HG02938 (cell line): ENCODE data around the gene SH3RF3.
"Not testable (repeated sequence)": the region's sequence is repeated elsewhere in the genome, so short reads cannot be mapped to it uniquely, and the experiment has no call there.

Source experiments
- ATAC-seq: cut with Tn5 transposase; IDR thresholded peaks from one replicate; pipeline ENCODE4 v1.9.1; 2021; ENCODE audit warnings: mild to moderate bottlenecking, moderate library complexity; ENCODE audit not compliant: unreplicated experiment

Gene SH3RF3

GRCh38 chr2:109117780-109118179 is 11.2 kb upstream of the SH3RF3 start:
- ATAC-seq: no peak

DNA sequence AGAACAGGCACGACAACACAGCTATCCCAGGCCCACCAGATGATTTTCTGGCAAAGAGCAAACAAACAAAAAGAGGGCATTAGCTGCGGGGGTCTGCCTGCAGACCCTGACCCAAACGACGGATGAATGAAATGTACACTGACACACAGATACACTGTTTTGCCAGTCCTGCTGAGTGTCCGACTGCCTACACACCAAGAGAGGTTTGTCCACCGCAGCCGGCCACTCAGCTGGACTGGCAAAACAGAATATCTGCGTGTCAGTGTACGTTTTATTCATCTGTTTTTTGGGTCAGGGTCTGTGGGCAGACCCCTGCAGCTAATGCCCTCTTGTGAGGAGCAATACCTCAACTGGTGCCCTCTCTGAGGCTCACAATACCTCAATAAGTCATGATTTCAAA is 10.7 kb upstream of the SH3RF3 start:
- no peak for ATAC-seq

DNA sequence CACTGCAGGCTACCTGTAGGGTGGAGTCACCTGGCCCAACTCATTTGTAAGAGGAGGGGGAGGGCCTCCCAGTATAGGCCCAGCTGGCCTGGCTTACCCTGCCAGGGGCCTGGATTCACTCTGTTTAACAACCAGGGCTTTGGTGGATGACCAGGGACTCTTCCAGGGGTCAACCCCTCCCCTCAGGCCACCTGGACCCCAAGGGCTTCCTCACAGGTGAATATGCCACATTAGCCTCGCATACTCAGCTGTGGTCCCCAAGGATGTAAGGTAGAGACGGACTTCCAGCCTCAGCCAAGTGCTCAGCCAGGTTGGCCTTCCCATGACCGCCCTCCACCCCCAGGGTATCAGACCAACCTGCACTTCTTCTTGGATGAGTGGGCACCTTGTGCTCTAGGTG is 8.8 kb upstream of the SH3RF3 start:
- ATAC-seq: no peak

DNA sequence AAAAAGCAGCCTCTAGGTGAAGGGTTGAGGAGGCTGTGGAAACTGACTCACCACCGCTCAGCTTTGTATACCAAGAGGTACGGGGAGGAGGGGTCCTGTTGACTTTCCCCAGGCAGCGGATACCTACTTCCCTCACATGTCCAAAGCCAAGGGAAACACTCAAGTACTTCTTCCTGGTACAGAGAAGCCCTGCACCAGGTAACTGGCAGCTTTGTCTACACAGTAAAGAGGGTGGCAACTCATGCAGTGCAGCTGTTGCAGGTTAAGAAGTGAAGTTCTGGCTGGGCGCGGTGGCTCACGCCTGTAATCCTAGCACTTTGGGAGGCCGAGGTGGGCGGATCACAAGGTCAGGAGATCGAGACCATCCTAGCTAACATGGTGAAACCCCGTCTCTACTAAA is 8.3 kb upstream of the SH3RF3 start:
- ATAC-seq: not testable (repeated sequence)

- ATAC-seq: no peak
Measured at GRCh38 chr2:109123586-109124201, 5.3 kb upstream of the SH3RF3 start.

GRCh38 chr2:109124982-109125592 is 3.9 kb upstream of the SH3RF3 start:
- no peak for ATAC-seq

GRCh38 chr2:109125593-109126500 is 3.2 kb upstream of the SH3RF3 start:
- no peak for ATAC-seq

DNA sequence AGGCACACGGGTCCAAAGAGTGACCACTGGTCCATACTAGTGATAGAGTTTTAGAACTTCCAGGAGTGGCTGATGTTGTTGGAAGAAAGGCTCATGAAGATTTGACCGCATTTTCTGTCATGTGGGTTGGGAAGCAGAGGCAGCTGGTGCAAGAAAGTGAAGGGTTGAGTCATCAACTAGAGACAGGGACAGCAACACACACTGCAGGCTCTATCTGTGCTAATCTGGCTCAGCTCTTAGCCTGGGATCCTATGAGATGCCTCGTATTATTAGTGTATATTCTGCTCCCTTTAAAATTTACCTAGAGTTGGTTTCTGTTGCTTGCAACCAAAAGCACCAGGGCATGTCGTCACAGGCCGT is 2.5 kb upstream of the SH3RF3 start:
- ATAC-seq: no peak

DNA sequence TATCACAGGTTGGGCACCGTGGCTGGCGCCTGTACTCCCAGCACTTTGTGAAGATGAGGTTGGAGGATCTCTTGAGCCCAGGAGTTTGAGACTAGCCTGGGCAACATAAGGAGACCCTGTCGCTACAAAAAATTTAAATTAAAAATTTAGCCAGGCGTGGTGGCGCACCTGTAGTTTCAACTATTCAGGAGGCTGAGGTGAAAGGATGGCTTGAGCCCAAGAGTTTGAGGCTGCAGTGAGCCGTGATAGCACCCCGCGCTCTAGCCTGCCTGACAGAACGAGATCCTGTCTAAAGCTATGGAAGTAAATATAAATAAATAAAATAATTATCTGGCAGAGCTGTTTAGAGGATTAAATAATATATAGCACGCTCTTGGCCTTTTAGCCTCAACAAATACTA is 1.4 kb upstream of the SH3RF3 start:
- no peak for ATAC-seq

GRCh38 chr2:109128048-109128615 is 873 bp upstream of the SH3RF3 start:
- no peak for ATAC-seq

GRCh38 chr2:109129356-109129920 is 433 bp downstream of the SH3RF3 start:
- ATAC-seq: no peak

GRCh38 chr2:109129921-109130722 is 1.1 kb downstream of the SH3RF3 start:
- no peak for ATAC-seq

- ATAC-seq: no peak
Measured at GRCh38 chr2:109130723-109130995, 1.7 kb downstream of the SH3RF3 start.

DNA sequence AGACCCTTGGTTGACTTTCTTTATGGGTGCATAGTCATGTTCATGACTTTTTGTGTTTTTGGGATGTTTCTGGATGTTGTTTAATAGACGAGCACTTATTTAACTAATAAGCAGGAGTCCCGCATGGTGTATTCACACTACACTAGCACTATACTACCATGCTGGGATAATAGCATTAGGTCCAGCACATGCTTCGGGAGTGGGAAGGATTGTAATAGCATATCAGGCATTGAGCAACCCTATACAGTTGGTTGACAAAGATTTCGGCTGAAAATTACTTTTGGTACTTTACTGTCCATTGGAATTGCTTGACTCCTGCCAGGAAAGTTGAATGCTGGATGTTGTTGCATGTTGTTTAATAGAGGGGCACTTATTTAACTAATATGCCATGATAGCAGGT is 2.8 kb downstream of the SH3RF3 start:
- no peak for ATAC-seq

- no peak for ATAC-seq
Measured at GRCh38 chr2:109132626-109133025, 3.6 kb downstream of the SH3RF3 start.

- no peak for ATAC-seq
Measured at GRCh38 chr2:109133746-109134145, 4.7 kb downstream of the SH3RF3 start.

- peak; percentile 89 for ATAC-seq
Measured at GRCh38 chr2:109134741-109135358, 5.8 kb downstream of the SH3RF3 start.

GRCh38 chr2:109135359-109136197 is 6.6 kb downstream of the SH3RF3 start:
- ATAC-seq: no peak

- ATAC-seq: no peak
Measured at GRCh38 chr2:109136542-109136941, 7.5 kb downstream of the SH3RF3 start.
